Measurements from ENCODE around the gene MPPED1.

GRCh38 chr22:43474161-43475101 lies 62.6 kb downstream of the MPPED1 start:
- TF ChIP-seq POLR2AphosphoS5 (IDR thresholded peaks at IDR 0.05) (no peak), CTCF (IDR thresholded peaks at IDR 0.05 in 8 of 11, conservative IDR thresholded peaks at IDR 0.05 in 3 of 11) (no peak)
